ENCODE measurements around the gene SLC25A40.

Gene SLC25A40

GRCh38 chr7:87784424-87784823 lies 91.7 kb downstream of the SLC25A40 start:
- DNase-seq (ENCODE audit: low read depth in 2 of 2) = no peak

Measured in stimulated activated CD8-positive, alpha-beta memory T cell treated with anti-CD3 and anti-CD28 coated beads, Interleukin-2, amount 100 ng/mL, for 1 hour (primary cell).